Nephron (organoid): ENCODE measurements around the gene LRRC10.
A peak's percentile ranks its signal among the peaks of the same experiment; 100 is the strongest.

Experiments used
- H3K27ac Mint-ChIP-seq, 3 experiments: 2 replicates each; pipeline ENCODE4 v1.8.0; 2020; ENCODE audit warnings: mixed read lengths in 3 of 3, mild to moderate bottlenecking in 2 of 3, moderate library complexity in 1 of 3
- H3K27me3 Mint-ChIP-seq: 2 replicates; pipeline ENCODE4 v1.8.0; 2021; ENCODE audit warnings: low read depth, mild to moderate bottlenecking, moderate library complexity, mixed read lengths
- H3K36me3 Mint-ChIP-seq: 2 replicates; pipeline ENCODE4 v1.8.0; 2020; ENCODE audit warnings: low read depth, mixed read lengths
- H3K4me1 Mint-ChIP-seq: 2 replicates; pipeline ENCODE4 v1.8.0; 2020; ENCODE audit warnings: mixed read lengths
- H3K4me3 Mint-ChIP-seq, 3 experiments: 2 replicates each; pipeline ENCODE4 v1.8.0; 2020; ENCODE audit warnings: mild to moderate bottlenecking in 3 of 3, mixed read lengths in 3 of 3, moderate library complexity in 2 of 3
- H3K9me3 Mint-ChIP-seq: 2 replicates; pipeline ENCODE4 v1.8.0; 2020; ENCODE audit warnings: mixed read lengths
- TF ChIP-seq, protein P1 (sequence below), 3 experiments: fragments of 200-600 bp; sonication (generic); IDR thresholded peaks; one replicate each; pipeline ENCODE4 v1.5.0; 2021; ENCODE audit warnings: antibody characterized with exemption in 3 of 3; ENCODE audit not compliant: unreplicated experiment in 3 of 3

Gene LRRC10, protein sequence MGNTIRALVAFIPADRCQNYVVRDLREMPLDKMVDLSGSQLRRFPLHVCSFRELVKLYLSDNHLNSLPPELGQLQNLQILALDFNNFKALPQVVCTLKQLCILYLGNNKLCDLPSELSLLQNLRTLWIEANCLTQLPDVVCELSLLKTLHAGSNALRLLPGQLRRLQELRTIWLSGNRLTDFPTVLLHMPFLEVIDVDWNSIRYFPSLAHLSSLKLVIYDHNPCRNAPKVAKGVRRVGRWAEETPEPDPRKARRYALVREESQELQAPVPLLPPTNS

DNA sequence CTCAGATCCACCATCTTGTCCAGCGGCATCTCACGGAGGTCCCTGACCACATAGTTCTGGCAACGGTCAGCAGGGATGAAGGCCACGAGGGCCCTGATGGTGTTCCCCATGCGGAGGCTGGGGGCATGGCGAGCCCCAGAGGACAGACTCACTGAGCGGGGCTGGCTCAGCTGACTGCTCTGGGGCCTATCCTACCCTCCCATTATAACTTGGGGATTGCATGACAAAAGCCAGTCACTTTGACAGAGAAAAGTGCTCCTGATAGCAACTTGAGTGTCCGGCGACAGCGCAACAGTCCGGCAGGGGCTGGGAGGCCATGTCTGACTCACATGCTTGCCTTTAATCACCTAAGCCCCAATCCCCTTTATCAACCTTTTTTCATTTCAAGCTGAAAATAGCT is at the start of gene LRRC10:
LRRC10 (minus strand) TSS at position 179 of the 400 bp plus-strand sequence; CDS start at position 110, 69 bp downstream.
- H3K27me3 Mint-ChIP-seq: no peaks in the 10 kb centered on the region
- H3K27ac Mint-ChIP-seq: no peak within 1 kb of the TSS
- H3K36me3 Mint-ChIP-seq: no peaks in the 10 kb centered on the region
- H3K4me3 Mint-ChIP-seq: no peak within 1 kb of the TSS
- TF ChIP-seq, protein P1, sequence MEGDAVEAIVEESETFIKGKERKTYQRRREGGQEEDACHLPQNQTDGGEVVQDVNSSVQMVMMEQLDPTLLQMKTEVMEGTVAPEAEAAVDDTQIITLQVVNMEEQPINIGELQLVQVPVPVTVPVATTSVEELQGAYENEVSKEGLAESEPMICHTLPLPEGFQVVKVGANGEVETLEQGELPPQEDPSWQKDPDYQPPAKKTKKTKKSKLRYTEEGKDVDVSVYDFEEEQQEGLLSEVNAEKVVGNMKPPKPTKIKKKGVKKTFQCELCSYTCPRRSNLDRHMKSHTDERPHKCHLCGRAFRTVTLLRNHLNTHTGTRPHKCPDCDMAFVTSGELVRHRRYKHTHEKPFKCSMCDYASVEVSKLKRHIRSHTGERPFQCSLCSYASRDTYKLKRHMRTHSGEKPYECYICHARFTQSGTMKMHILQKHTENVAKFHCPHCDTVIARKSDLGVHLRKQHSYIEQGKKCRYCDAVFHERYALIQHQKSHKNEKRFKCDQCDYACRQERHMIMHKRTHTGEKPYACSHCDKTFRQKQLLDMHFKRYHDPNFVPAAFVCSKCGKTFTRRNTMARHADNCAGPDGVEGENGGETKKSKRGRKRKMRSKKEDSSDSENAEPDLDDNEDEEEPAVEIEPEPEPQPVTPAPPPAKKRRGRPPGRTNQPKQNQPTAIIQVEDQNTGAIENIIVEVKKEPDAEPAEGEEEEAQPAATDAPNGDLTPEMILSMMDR (IDR thresholded peaks at IDR 0.05; ENCODE audit: unreplicated experiment in 3 of 3): no peak
- H3K4me1 Mint-ChIP-seq: no peaks in the 10 kb centered on the region
- H3K9me3 Mint-ChIP-seq: no peaks in the 10 kb centered on the region

DNA sequence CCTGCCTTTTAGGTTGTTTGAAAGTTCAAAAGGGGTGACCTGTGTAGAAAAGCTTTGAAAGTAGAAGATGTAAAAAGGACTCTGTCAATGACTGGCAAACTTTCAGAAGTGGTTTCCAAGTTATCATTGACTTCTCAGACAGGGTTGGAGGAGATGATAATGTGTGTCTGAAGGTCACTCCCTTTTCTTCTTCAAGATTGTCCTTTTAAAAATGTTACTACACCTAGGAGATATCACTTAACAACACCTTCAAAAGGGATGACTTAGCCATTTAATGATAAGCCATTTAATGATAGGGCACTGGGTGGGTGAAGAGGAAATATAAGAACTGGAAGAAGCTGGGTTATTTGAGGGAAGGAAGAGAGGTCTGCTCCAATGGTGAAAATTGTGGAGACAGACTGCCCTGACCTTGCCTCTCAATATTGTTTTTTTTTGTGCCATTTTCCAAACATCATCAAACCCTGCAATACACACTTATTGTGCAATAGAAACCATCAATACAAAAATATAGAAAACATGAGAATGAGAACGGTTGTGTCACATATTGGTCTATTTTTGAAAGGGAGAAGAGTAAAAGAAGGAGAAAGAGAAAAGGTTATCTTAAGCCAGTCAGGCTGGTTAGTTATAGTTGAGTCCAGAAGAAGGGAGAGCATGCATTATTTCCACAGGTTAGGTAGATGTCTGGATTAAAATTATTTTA is 49.6 kb upstream of the LRRC10 start:
- TF ChIP-seq, protein P1 (IDR thresholded peaks at IDR 0.05; ENCODE audit: unreplicated experiment in 3 of 3): no peak
- H3K27ac Mint-ChIP-seq: no peak overlapping the region
- no peak overlapping the region for H3K4me3 Mint-ChIP-seq
- no peaks in the 10 kb centered on the region for H3K9me3 Mint-ChIP-seq
- no peaks in the 10 kb centered on the region for H3K27me3 Mint-ChIP-seq
- no peaks in the 10 kb centered on the region for H3K36me3 Mint-ChIP-seq
- peaks cover 21% of the 10 kb centered on the region for H3K4me1 Mint-ChIP-seq

DNA sequence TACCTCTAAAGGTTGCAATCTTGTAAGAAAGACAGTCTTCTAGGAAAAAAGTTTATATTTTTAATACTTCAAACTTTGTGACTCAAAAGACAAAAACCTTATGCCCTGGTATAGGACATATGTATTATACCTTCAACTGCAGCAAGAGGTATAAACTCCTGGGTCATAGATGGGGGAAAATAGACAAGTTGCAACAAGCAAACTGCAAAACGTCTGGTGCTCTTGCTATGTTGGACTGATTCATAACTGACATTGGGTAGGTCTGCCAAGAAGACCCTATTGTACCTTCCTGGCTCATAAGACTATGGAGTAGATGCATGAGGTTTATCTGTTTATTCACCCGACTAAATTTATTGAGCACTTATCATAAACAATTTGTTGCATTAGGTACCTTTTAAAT is 47.5 kb upstream of the LRRC10 start:
- H3K9me3 Mint-ChIP-seq: no peaks in the 10 kb centered on the region
- H3K4me3 Mint-ChIP-seq: no peak overlapping the region

DNA sequence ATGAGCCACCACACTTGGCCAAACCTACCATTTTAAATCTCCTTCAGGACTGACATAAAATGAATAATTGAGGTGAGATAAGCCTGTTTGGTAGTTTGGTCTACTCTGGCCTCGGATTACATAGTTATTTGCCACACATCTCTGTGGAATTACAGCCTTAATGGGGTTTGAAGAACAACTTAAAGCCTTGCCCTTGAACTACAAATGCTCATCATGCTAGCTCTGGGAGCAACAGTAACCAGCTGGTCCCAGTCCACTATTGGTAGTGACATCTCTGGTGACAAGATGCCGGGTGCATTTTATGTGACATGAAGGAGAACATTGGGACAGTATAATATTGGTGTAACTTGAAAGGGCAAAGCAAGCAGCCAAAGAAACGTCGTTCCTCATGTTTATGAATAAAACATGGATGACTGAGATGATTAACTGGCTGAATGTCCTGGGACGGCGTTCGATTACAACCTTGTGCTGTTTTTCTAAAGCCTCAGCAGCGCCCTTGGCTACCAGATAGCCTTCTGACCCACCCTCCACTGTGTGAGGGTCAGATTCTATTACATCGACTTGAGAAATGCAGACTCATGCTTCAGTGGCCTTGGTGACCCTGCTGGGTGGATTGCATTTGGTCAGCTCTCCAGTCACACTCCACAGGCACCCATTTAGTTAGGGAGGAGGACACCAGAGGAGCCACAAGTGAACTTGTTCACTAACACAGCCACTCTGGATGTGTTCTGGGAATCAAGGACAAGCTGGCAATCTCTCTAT is 46.9 kb upstream of the LRRC10 start:
- no peak overlapping the region for H3K4me3 Mint-ChIP-seq
- H3K4me1 Mint-ChIP-seq: peaks cover 18% of the 10 kb centered on the region
- no peaks in the 10 kb centered on the region for H3K27me3 Mint-ChIP-seq
- H3K36me3 Mint-ChIP-seq: no peaks in the 10 kb centered on the region
- H3K27ac Mint-ChIP-seq: peak overlapping the region in 1 of 3 experiments; percentile 73
- TF ChIP-seq, protein P1 (IDR thresholded peaks at IDR 0.05; ENCODE audit: unreplicated experiment in 3 of 3): no peak
- H3K9me3 Mint-ChIP-seq: no peaks in the 10 kb centered on the region

More for the DNA sequence above, 47.5 kb upstream of the LRRC10 start:
- Mint-ChIP-seq H3K27me3 (no peaks in the 10 kb centered on the region), H3K36me3 (no peaks in the 10 kb centered on the region), H3K4me1 (peaks cover 21% of the 10 kb centered on the region), H3K27ac (no peak overlapping the region)
- TF ChIP-seq, protein P1 (IDR thresholded peaks at IDR 0.05; ENCODE audit: unreplicated experiment in 3 of 3): no peak

DNA sequence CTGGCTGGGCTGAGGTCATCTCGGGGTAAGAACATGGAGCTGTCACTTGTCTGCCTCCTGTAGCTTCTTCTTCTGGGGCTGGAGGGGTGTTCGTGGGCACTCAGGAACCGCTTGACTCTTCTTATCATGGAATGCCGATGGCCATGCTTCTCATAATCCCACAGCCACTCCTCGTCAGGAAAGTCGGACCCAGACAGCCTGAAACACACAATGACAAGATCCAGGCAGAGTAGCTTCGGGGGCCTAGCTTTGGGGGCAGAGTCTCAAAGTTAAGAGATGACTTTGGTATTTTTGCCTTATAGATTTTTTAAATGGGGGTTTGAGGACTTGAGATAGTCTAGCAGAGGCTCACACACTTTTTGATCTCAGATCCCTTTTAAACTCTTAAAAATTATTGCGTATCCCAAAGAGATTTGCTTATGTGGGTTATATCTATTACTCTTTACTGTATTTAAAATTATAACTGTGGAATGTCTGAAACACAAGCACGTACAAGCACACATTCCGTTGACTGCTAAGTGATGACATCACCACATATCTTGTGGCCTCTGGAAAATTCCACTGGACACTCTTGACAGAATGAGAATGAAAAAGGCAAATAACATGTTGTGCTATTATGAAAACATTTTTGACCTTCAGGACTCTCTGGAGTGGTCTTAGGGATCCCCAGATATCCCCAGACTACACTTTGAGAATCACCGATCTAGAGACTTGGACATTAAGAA is 45.1 kb upstream of the LRRC10 start:
- Mint-ChIP-seq H3K36me3 (no peaks in the 10 kb centered on the region), H3K27me3 (no peaks in the 10 kb centered on the region), H3K9me3 (no peaks in the 10 kb centered on the region), H3K27ac (peak overlapping the region in 1 of 3 experiments; percentile 47), H3K4me3 (no peak overlapping the region), H3K4me1 (peaks cover 18% of the 10 kb centered on the region)
- TF ChIP-seq, protein P1 (IDR thresholded peaks at IDR 0.05; ENCODE audit: unreplicated experiment in 3 of 3): no peak
